ENCODE data around the gene DLG1. TPM values are rescaled to one million over a fixed set of nuclear protein-coding genes. Genes with fewer than 3 reads are reported as not detected.

DLG1 gene
- total RNA-seq, 1 donor from 2014 or later, result 60.1 TPM

DNA sequence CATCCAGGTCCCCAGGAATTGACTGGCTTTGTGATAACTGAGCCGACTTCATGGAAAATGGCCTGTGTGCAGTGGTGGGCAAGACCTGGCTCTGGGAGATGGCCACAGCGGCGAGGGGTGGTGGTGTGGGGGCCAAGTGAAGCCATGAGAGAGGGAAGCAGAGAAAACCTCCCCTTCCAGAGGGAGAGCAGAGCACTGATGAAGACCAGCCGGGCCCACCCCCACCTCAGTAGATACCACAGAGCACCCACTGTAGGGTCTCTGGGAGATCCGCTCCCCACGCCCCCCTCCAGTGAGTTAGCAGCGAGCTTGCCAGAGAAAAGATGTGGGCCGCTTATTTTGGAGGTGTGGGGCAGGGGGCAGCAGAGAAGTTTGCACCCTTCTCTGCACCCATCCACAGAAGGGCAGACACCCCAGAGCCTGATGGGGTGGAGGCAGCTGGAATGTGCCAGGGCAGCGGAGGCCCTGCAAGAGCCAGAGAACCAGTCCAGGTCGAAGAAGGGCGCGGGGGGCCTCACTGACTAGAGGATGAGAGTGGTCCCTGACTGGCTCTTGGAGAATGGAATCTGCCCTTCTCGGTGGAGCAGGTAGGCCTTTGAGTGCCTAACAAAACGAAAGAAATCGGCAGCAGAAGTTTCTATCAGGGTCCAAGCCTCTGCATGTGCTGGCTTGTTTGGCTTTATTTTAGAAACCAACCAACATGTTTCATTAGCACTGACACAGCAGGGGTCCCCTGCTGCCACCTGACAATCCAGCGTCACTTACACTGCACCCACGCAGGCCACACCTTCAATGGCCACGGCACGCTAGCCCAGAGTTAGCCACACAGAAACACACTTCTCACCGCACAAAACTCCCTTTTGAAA is 297.1 kb downstream of the DLG1 start:
- intact Hi-C loops (cut with micrococcal nuclease), result loop anchor here (10.0 kb wide), 1 partner anchor 183 kb away; no protein-coding TSS in a partner anchor
- TF ChIP-seq, protein P1, sequence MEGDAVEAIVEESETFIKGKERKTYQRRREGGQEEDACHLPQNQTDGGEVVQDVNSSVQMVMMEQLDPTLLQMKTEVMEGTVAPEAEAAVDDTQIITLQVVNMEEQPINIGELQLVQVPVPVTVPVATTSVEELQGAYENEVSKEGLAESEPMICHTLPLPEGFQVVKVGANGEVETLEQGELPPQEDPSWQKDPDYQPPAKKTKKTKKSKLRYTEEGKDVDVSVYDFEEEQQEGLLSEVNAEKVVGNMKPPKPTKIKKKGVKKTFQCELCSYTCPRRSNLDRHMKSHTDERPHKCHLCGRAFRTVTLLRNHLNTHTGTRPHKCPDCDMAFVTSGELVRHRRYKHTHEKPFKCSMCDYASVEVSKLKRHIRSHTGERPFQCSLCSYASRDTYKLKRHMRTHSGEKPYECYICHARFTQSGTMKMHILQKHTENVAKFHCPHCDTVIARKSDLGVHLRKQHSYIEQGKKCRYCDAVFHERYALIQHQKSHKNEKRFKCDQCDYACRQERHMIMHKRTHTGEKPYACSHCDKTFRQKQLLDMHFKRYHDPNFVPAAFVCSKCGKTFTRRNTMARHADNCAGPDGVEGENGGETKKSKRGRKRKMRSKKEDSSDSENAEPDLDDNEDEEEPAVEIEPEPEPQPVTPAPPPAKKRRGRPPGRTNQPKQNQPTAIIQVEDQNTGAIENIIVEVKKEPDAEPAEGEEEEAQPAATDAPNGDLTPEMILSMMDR (IDR thresholded peaks at IDR 0.05; ENCODE audit: borderline replicate concordance), result no peak

DNA sequence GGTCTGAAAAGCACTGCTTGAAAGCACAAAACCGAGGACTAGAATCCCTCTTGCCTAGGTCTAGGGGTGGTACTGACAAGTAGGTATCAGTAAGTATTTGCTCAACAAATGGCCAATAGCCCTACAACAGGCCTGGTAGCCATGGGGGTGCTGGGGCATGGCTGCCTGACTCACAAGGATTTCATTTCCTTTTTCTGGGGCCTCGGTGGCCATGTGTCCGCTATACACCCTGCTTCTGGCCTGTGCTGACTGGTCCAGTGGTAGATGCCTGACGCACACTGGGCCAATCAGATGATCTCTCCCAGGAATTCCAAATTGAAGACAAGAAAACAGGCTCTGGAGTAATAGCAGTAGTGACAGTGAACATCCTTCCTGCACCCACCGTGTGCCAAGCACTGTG is 298.2 kb downstream of the DLG1 start:
- Histone ChIP-seq H3K27ac (replicated peaks) (no peak overlapping the region), H3K4me1 (peaks cover 15% of the 10 kb centered on the region), H3K36me3 (no peaks in the 10 kb centered on the region), H3K4me3 (no peak overlapping the region), H3K27me3 (ENCODE audit: low read depth) (no peaks in the 10 kb centered on the region), H3K9me3 (replicated peaks) (peaks cover 8% of the 10 kb centered on the region)
- DNase-seq, result peak; percentile 4
- TF ChIP-seq, protein P1 (IDR thresholded peaks at IDR 0.05; ENCODE audit: borderline replicate concordance), result no peak
- intact Hi-C loops (cut with micrococcal nuclease), result loop anchor here (10.0 kb wide), 1 partner anchor 185 kb away; no protein-coding TSS in a partner anchor

More for the DNA sequence above, 297.1 kb downstream of the DLG1 start:
- Histone ChIP-seq H3K36me3 (no peaks in the 10 kb centered on the region), H3K4me1 (peaks cover 15% of the 10 kb centered on the region), H3K27me3 (ENCODE audit: low read depth) (no peaks in the 10 kb centered on the region), H3K9me3 (replicated peaks) (peaks cover 8% of the 10 kb centered on the region), H3K4me3 (peak overlapping the region; percentile 76), H3K27ac (replicated peaks) (peak overlapping the region; percentile 65)
- peak; percentile 10 for DNase-seq

GRCh38 chr3:196998966-196999760 is 299.2 kb downstream of the DLG1 start:
- intact Hi-C loops (cut with micrococcal nuclease), result no loop called here
- peak; percentile 9 for DNase-seq
- no peak overlapping the region for H3K4me3 ChIP-seq
- H3K4me1 ChIP-seq, result peaks cover 15% of the 10 kb centered on the region
- TF ChIP-seq, protein P1 (IDR thresholded peaks at IDR 0.05; ENCODE audit: borderline replicate concordance), result no peak
- H3K27ac ChIP-seq (replicated peaks), result no peak overlapping the region
- peaks cover 8% of the 10 kb centered on the region for H3K9me3 ChIP-seq (replicated peaks)
- no peaks in the 10 kb centered on the region for H3K27me3 ChIP-seq (ENCODE audit: low read depth)
- H3K36me3 ChIP-seq, result no peaks in the 10 kb centered on the region

GRCh38 chr3:196997311-196997710 is 301.1 kb downstream of the DLG1 start:
- intact Hi-C loops (cut with micrococcal nuclease), result no loop called here
- H3K4me3 ChIP-seq, result no peak overlapping the region
- peak; percentile 2 for DNase-seq
- peaks cover 4% of the 10 kb centered on the region for H3K4me1 ChIP-seq
- no peaks in the 10 kb centered on the region for H3K36me3 ChIP-seq
- TF ChIP-seq, protein P1 (IDR thresholded peaks at IDR 0.05; ENCODE audit: borderline replicate concordance), result no peak
- H3K9me3 ChIP-seq (replicated peaks), result peaks cover 8% of the 10 kb centered on the region
- H3K27me3 ChIP-seq (ENCODE audit: low read depth), result no peaks in the 10 kb centered on the region
- H3K27ac ChIP-seq (replicated peaks), result no peak overlapping the region

GRCh38 chr3:196996454-196997265 is 301.8 kb downstream of the DLG1 start:
- DNase-seq, result peak; percentile 9
- Histone ChIP-seq H3K4me3 (no peak overlapping the region), H3K27me3 (ENCODE audit: low read depth) (no peaks in the 10 kb centered on the region), H3K36me3 (no peaks in the 10 kb centered on the region), H3K4me1 (no peaks in the 10 kb centered on the region), H3K9me3 (replicated peaks) (peaks cover 8% of the 10 kb centered on the region), H3K27ac (replicated peaks) (no peak overlapping the region)
- TF ChIP-seq, protein P1 (IDR thresholded peaks at IDR 0.05; ENCODE audit: borderline replicate concordance), result no peak
- intact Hi-C loops (cut with micrococcal nuclease), result no loop called here

Measured in left ventricle myocardium inferior (tissue), 1 donor.